ENCODE measurements around the gene DNER.

DNER gene

GRCh38 chr2:229658004-229658403 lies 56.4 kb downstream of the DNER start:
- DNase-seq (ENCODE audit: low read depth), result no peak
- no peak overlapping the region for H3K4me3 ChIP-seq (ENCODE audit: control insufficient read depth, low read depth, low read length)
- no peak for TF ChIP-seq CTCF (IDR thresholded peaks at IDR 0.05; ENCODE audit: control insufficient read depth, insufficient read depth, low read depth, low read length, missing control alignments)

GRCh38 chr2:229654437-229654836 lies 59.9 kb downstream of the DNER start:
- no peak for TF ChIP-seq CTCF (IDR thresholded peaks at IDR 0.05; ENCODE audit: control insufficient read depth, insufficient read depth, low read depth, low read length, missing control alignments)
- DNase-seq (ENCODE audit: low read depth), result no peak
- no peak overlapping the region for H3K4me3 ChIP-seq (ENCODE audit: control insufficient read depth, low read depth, low read length)

GRCh38 chr2:229653531-229653930 lies 60.8 kb downstream of the DNER start:
- no peak overlapping the region for H3K4me3 ChIP-seq (ENCODE audit: control insufficient read depth, low read depth, low read length)
- DNase-seq (ENCODE audit: low read depth), result no peak
- no peak for TF ChIP-seq CTCF (IDR thresholded peaks at IDR 0.05; ENCODE audit: control insufficient read depth, insufficient read depth, low read depth, low read length, missing control alignments)

- no peak overlapping the region for H3K4me3 ChIP-seq (ENCODE audit: control insufficient read depth, low read depth, low read length)
- TF ChIP-seq CTCF (IDR thresholded peaks at IDR 0.05; ENCODE audit: control insufficient read depth, insufficient read depth, low read depth, low read length, missing control alignments), result no peak
- no peak for DNase-seq (ENCODE audit: low read depth)
Measured at GRCh38 chr2:229652796-229653195, 61.6 kb downstream of the DNER start.

- no peak for DNase-seq (ENCODE audit: low read depth)
- TF ChIP-seq CTCF (IDR thresholded peaks at IDR 0.05; ENCODE audit: control insufficient read depth, insufficient read depth, low read depth, low read length, missing control alignments), result no peak
- no peak overlapping the region for H3K4me3 ChIP-seq (ENCODE audit: control insufficient read depth, low read depth, low read length)
Measured at GRCh38 chr2:229650901-229651300, 63.5 kb downstream of the DNER start.

- no peak for TF ChIP-seq CTCF (IDR thresholded peaks at IDR 0.05; ENCODE audit: control insufficient read depth, insufficient read depth, low read depth, low read length, missing control alignments)
- H3K4me3 ChIP-seq (ENCODE audit: control insufficient read depth, low read depth, low read length), result no peak overlapping the region
- no peak for DNase-seq (ENCODE audit: low read depth)
Measured at GRCh38 chr2:229650059-229650458, 64.3 kb downstream of the DNER start.

GRCh38 chr2:229646186-229646723 lies 68.1 kb downstream of the DNER start:
- no peak for DNase-seq (ENCODE audit: low read depth)
- no peak for TF ChIP-seq CTCF (IDR thresholded peaks at IDR 0.05; ENCODE audit: control insufficient read depth, insufficient read depth, low read depth, low read length, missing control alignments)
- H3K4me3 ChIP-seq (ENCODE audit: control insufficient read depth, low read depth, low read length), result no peak overlapping the region
